ENCODE measurements around the gene LRMDA.

DNA sequence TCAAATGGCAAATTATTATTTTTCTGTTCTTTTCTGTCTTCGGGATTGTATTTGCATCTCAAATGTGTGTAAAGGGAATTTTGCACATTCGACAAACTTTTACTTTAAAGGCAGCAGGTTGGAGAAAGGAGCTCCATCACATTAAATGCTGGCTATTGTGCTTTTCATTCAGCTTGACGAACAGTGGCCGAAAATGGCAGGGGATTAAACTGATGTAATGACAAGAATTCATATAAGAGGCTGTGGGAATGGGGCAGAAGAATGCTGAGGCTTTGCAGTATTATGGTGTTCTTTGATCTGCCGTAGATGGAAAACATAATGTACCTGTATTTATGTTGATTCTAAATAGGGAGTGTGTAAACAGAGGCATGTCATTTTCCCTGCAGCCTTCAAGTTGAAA lies 376.0 kb downstream of the LRMDA start:
- TF ChIP-seq MAFK (IDR thresholded peaks at IDR 0.05; ENCODE audit: low read depth, low read length) (no peak), CEBPB (IDR thresholded peaks at IDR 0.05; ENCODE audit: low read depth, low read length) (no peak), NFE2L2 (IDR thresholded peaks at IDR 0.05; ENCODE audit: low read depth, low read length) (no peak), RAD21 (IDR thresholded peaks at IDR 0.05; ENCODE audit: low read length) (no peak)
- TF ChIP-seq, protein P1, sequence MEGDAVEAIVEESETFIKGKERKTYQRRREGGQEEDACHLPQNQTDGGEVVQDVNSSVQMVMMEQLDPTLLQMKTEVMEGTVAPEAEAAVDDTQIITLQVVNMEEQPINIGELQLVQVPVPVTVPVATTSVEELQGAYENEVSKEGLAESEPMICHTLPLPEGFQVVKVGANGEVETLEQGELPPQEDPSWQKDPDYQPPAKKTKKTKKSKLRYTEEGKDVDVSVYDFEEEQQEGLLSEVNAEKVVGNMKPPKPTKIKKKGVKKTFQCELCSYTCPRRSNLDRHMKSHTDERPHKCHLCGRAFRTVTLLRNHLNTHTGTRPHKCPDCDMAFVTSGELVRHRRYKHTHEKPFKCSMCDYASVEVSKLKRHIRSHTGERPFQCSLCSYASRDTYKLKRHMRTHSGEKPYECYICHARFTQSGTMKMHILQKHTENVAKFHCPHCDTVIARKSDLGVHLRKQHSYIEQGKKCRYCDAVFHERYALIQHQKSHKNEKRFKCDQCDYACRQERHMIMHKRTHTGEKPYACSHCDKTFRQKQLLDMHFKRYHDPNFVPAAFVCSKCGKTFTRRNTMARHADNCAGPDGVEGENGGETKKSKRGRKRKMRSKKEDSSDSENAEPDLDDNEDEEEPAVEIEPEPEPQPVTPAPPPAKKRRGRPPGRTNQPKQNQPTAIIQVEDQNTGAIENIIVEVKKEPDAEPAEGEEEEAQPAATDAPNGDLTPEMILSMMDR (conservative IDR thresholded peaks at IDR 0.05; ENCODE audit: low read depth, low read length) = no peak

Data from IMR-90 (cell line).